Chondrocyte (in vitro differentiated cells): ENCODE data around the gene SREBF1. TPM values are rescaled to one million over a fixed set of nuclear protein-coding genes. Genes with fewer than 3 reads are reported as not detected.

Experiments used
- DNase-seq: peaks from one replicate; pipeline ENCODE4 v3.0.0; 2021; ENCODE audit warnings: mixed read lengths, low spot score
- H3K27ac Mint-ChIP-seq: one replicate; pipeline ENCODE4 v1.8.0; 2021; ENCODE audit warnings: mild to moderate bottlenecking, moderate library complexity, mixed read lengths; ENCODE audit not compliant: unreplicated experiment
- H3K27me3 Mint-ChIP-seq: 2 replicates; pipeline ENCODE4 v1.8.0; 2021; ENCODE audit warnings: low read depth, mixed read lengths
- H3K36me3 Mint-ChIP-seq: 2 replicates; pipeline ENCODE4 v1.8.0; 2021; ENCODE audit warnings: low read depth, mixed read lengths
- H3K4me1 Mint-ChIP-seq: 2 replicates; pipeline ENCODE4 v1.8.0; 2021; ENCODE audit warnings: low read depth, mild to moderate bottlenecking, mixed read lengths
- H3K4me3 Mint-ChIP-seq: one replicate; pipeline ENCODE4 v1.8.0; 2021; ENCODE audit warnings: mild to moderate bottlenecking, moderate library complexity, mixed read lengths; ENCODE audit not compliant: unreplicated experiment
- H3K9me3 Mint-ChIP-seq: 2 replicates; pipeline ENCODE4 v1.8.0; 2021; ENCODE audit warnings: low read depth, mixed read lengths
- long read RNA-seq: library from polyadenylated mRNA; stranded (forward); transcript quantifications from one replicate; pipeline ENCODE4 v2.0.0, GENCODE V29; 2021
- total RNA-seq: library from RNA; stranded (reverse); gene quantifications from 3 replicates; pipeline ENCODE4 v1.2.1, GENCODE V29; 2021
- TF ChIP-seq, protein P1 (sequence below): fragments of 200-600 bp; sonication (generic); IDR thresholded peaks from 2 replicates; pipeline ENCODE4 v1.5.0; 2021; ENCODE audit warnings: antibody characterized with exemption, mild to moderate bottlenecking, moderate library complexity

The SREBF1 gene
- total RNA-seq: 22.8 to 26.7 TPM (median 23.4 TPM) in 3 replicates
- long read RNA-seq, full-length matches to known transcripts: 26 of 65 reads
- long read RNA-seq, partial matches to known transcripts: 29 of 65 reads
- long read RNA-seq, other reads (novel, unspliced or antisense): 10 of 65 reads

DNA sequence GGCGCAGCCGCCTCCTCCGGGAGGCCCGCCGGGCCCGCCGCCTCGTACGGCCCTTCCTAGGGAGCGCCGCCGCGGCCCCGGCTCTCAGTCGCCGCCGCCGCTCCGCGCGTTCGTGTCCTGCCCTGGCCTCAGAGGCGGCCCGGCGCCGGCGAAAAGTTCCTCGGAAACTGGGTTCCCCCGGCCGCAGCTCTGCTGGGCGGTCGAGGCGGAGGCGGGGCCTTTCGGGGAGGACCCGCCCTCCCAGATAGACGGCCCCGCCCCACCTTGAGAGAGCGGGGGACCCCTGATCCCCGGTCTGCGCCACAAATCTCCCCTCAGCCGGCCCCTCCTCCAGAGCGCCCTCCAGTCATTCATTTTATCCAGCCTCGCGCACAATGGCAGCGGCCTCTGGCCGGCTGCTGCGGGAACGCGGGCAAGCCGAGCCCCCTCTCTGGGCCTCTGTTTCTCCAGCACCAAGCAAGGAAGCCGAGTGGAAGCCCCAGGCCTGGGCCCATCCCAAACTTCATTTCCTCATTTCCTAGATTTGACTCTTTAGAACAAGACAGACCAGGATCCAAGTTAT is at the start of gene SREBF1:
Gene SREBF1, minus strand, starts transcription at position 169 of the 562 bp plus-strand sequence. CDS start 169 bp downstream, outside the sequence.
- peak within 1 kb of the TSS; percentile 97 for H3K27ac Mint-ChIP-seq
- no peak for DNase-seq
- H3K4me3 Mint-ChIP-seq: peak within 1 kb of the TSS; percentile 82
- peaks cover 59% of the 10 kb centered on the region for H3K4me1 Mint-ChIP-seq
- no peaks in the 10 kb centered on the region for H3K9me3 Mint-ChIP-seq
- TF ChIP-seq, protein P1, sequence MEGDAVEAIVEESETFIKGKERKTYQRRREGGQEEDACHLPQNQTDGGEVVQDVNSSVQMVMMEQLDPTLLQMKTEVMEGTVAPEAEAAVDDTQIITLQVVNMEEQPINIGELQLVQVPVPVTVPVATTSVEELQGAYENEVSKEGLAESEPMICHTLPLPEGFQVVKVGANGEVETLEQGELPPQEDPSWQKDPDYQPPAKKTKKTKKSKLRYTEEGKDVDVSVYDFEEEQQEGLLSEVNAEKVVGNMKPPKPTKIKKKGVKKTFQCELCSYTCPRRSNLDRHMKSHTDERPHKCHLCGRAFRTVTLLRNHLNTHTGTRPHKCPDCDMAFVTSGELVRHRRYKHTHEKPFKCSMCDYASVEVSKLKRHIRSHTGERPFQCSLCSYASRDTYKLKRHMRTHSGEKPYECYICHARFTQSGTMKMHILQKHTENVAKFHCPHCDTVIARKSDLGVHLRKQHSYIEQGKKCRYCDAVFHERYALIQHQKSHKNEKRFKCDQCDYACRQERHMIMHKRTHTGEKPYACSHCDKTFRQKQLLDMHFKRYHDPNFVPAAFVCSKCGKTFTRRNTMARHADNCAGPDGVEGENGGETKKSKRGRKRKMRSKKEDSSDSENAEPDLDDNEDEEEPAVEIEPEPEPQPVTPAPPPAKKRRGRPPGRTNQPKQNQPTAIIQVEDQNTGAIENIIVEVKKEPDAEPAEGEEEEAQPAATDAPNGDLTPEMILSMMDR: no peak
- H3K36me3 Mint-ChIP-seq: no peaks in the 10 kb centered on the region
- H3K27me3 Mint-ChIP-seq: no peaks in the 10 kb centered on the region

DNA sequence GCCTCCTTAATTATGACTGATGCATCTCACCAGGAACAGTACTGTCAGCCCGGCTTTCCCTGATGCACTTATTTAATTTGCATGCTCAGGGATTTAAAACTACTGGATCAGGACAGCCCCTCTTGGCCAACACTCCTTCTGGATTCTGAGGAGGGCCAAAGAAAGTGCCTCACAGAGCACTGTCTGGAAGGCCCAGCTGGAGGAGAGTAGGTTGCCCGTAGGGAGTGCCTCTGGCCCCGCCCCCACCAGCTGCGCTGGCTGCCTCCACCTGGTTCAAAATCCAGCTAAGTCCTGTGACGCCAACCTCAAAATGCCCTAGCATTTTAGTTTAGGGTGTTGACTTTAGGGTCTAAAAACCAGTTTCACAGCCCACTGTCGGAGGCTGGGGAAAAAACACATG is 49.4 kb upstream of the SREBF1 start:
- DNase-seq: no peak
- peaks cover 20% of the 10 kb centered on the region for H3K36me3 Mint-ChIP-seq
- no peaks in the 10 kb centered on the region for H3K9me3 Mint-ChIP-seq
- H3K4me3 Mint-ChIP-seq: no peak overlapping the region
- no peak overlapping the region for H3K27ac Mint-ChIP-seq
- H3K27me3 Mint-ChIP-seq: no peaks in the 10 kb centered on the region
- no peaks in the 10 kb centered on the region for H3K4me1 Mint-ChIP-seq
- TF ChIP-seq, protein P1: no peak

DNA sequence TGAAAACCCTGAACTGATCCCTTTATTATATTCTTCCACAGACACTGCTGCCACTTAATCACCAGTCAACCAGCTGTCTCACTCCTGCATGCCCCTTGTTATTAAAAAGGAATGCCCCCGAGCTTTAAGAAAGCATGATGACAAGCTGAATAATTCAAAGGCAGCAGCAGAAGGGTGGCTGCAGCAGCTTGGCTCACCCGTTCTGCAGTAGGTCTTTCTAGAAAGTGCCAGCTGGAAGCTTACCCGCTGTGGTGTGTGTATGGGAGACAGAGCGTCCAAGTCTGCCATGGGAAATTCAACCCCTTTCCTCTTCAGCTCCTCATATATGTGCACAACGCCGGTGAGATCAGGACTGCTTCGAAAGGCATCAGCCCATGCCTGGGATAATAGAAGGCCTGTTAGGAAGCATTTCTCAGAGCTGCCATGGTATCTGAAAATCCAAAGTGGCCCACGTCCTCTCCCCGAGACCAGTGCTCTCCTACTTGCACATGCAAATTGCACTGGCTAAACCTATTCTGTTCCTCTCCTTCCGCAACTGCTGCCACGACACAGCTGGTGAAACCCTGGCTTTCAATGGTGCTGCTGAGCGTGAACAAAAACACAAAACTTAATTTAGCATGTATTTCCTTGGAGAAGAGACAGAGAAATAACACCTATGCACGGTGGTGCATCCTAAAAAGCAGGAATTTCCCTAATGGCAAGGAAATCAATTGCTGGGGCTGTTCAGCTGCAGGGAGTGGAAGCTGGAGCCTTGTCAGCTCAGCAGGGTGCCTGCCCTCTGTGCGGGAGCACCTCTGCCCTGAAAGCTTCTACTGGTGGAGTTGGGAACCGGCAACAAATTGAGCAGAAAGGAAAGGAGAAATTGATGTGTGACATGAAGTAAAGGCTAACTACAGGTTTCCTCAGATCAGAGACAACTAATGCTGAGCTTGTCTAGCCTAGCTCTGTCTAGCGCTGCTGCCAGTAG is 47.9 kb upstream of the SREBF1 start:
- H3K27ac Mint-ChIP-seq: no peak overlapping the region
- H3K9me3 Mint-ChIP-seq: no peaks in the 10 kb centered on the region
- no peak overlapping the region for H3K4me3 Mint-ChIP-seq
- no peaks in the 10 kb centered on the region for H3K4me1 Mint-ChIP-seq
- no peak for DNase-seq
- no peaks in the 10 kb centered on the region for H3K27me3 Mint-ChIP-seq
- TF ChIP-seq, protein P1: no peak
- peaks cover 18% of the 10 kb centered on the region for H3K36me3 Mint-ChIP-seq

DNA sequence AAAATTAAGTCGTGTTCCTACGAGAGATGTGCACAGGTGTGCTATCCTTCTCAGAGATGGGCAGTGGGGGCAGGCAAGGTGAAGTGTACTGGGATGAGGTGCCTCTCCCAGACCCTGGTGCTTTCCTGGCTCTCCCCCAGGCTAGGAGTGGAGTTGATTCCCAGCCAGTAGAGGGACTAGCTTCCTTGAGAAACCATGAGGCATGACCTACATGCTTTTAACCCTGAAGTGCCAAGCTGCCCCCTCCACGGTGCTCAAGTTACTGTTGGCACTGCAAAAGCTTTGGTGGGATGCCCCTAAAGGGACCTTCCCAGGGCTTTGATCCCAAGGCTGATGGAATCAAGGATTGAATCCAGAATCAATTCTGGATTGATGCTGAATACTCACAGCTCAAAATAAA is 47.0 kb upstream of the SREBF1 start:
- DNase-seq: no peak
- no peaks in the 10 kb centered on the region for H3K9me3 Mint-ChIP-seq
- TF ChIP-seq, protein P1: no peak
- H3K27me3 Mint-ChIP-seq: no peaks in the 10 kb centered on the region
- H3K27ac Mint-ChIP-seq: no peak overlapping the region
- no peaks in the 10 kb centered on the region for H3K4me1 Mint-ChIP-seq
- H3K36me3 Mint-ChIP-seq: peaks cover 18% of the 10 kb centered on the region
- no peak overlapping the region for H3K4me3 Mint-ChIP-seq

DNA sequence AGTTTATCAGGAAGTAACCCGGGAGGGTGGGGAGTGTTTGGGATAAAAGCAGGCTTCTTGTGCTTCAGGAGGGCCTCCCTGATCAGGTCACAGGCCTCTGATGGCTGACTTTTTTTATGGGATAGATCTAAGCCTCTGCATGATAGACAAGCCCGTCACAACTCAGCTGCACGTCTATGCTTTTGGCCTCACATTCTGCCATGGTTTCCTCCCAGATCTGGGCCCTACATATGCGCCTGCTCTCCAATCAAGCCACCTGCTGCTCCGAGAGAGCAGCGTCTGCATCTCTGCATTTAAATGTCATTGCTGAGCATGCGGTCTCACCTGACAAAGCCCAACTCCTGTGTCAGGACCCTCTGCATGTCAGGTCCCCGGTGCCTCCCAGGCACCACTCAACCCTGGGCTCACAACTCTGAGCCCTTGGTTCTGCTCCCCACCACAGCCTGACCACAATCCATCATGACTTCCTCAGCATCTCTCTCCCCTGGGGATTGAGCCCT is 45.3 kb upstream of the SREBF1 start:
- no peaks in the 10 kb centered on the region for H3K27me3 Mint-ChIP-seq
- DNase-seq: no peak
- no peak overlapping the region for H3K27ac Mint-ChIP-seq
- no peaks in the 10 kb centered on the region for H3K9me3 Mint-ChIP-seq
- TF ChIP-seq, protein P1: no peak
- no peak overlapping the region for H3K4me3 Mint-ChIP-seq
- H3K4me1 Mint-ChIP-seq: peaks cover 16% of the 10 kb centered on the region
- peaks cover 18% of the 10 kb centered on the region for H3K36me3 Mint-ChIP-seq
